Measurements from ENCODE around the gene HPCAL4.

HPCAL4 gene

DNA sequence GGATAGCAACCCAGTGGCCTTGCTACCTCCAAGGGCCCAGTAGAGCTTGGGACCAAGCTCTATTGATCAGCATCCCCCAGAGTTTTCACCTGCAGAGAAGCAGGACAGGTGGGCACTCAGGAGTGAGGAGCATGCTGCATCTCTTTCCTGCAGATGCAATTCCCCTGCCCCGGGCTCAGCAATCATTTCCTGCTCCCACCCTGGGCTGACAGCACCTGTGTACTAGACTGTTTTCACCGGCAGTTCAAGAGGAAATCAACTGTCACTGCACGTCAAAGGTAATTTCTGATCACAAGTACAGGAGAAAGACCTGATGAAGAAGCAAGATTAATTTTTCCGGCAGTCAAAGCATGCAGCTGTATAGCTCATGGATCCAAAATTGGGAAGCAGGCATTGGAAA is 10.5 kb downstream of the HPCAL4 start:
- no peak overlapping the region for H2AFZ ChIP-seq (ENCODE audit: low read depth, low read length)
- 0 out of 2 replicates have a peak, but pooled peaks cover 4% of the 10 kb centered on the region for H4K20me1 ChIP-seq (ENCODE audit: insufficient read depth, low read length)
- no peaks in the 10 kb centered on the region for H3K79me2 ChIP-seq (ENCODE audit: insufficient read depth, low read length)
- no peaks in the 10 kb centered on the region for H3K4me1 ChIP-seq (ENCODE audit: insufficient read depth, low read length)
- peak; percentile 36 for TF ChIP-seq EZH2 (IDR thresholded peaks at IDR 0.05; ENCODE audit: borderline replicate concordance, low read depth, low read length, severe bottlenecking)
- TF ChIP-seq, protein P1, sequence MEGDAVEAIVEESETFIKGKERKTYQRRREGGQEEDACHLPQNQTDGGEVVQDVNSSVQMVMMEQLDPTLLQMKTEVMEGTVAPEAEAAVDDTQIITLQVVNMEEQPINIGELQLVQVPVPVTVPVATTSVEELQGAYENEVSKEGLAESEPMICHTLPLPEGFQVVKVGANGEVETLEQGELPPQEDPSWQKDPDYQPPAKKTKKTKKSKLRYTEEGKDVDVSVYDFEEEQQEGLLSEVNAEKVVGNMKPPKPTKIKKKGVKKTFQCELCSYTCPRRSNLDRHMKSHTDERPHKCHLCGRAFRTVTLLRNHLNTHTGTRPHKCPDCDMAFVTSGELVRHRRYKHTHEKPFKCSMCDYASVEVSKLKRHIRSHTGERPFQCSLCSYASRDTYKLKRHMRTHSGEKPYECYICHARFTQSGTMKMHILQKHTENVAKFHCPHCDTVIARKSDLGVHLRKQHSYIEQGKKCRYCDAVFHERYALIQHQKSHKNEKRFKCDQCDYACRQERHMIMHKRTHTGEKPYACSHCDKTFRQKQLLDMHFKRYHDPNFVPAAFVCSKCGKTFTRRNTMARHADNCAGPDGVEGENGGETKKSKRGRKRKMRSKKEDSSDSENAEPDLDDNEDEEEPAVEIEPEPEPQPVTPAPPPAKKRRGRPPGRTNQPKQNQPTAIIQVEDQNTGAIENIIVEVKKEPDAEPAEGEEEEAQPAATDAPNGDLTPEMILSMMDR (IDR thresholded peaks at IDR 0.05; ENCODE audit: borderline replicate concordance, extremely low read depth, low read length, poor library complexity, severe bottlenecking) = no peak
- no peak overlapping the region for H3K4me2 ChIP-seq (ENCODE audit: insufficient read depth, low read length)
- ATAC-seq (ENCODE audit: insufficient read depth, low read depth) (no peak), DNase-seq (no peak)
- H3K9ac ChIP-seq (ENCODE audit: low read depth, low read length) = no peak overlapping the region
- H3K36me3 ChIP-seq (ENCODE audit: insufficient read depth, low read length) = no peaks in the 10 kb centered on the region
- no peak overlapping the region for H3K4me3 ChIP-seq (ENCODE audit: low read depth in 1 of 2, low read length in 2 of 2)
- H3K27ac ChIP-seq (ENCODE audit: low read length) = no peak overlapping the region
- peaks cover 18% of the 10 kb centered on the region for H3K27me3 ChIP-seq (ENCODE audit: insufficient read depth, low read length, poor library complexity)
- no peaks in the 10 kb centered on the region for H3K9me3 ChIP-seq (ENCODE audit: insufficient read depth, low read length, severe bottlenecking)

DNA sequence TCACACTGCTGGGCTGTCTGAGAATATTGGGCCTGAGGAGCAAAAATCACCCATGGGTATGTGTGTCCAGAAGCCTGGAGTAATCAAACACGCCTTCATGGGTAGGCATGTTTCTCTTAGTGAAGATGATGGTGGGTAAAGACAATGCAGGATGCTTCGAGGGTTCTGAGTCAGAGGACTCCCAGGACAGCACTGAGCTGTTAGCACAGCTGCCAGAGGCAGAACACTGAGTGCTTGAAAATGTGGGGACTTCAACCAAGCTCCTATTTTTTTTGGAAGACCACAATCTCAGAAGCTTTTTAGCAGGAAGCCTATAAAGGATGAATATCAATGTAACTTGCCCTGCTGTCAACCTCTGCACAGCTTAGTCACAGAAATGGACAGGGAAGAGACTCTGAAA is 11.4 kb downstream of the HPCAL4 start:
- no peak overlapping the region for H3K4me2 ChIP-seq (ENCODE audit: insufficient read depth, low read length)
- ATAC-seq (ENCODE audit: insufficient read depth, low read depth) = no peak
- no peak overlapping the region for H2AFZ ChIP-seq (ENCODE audit: low read depth, low read length)
- no peaks in the 10 kb centered on the region for H3K4me1 ChIP-seq (ENCODE audit: insufficient read depth, low read length)
- TF ChIP-seq EZH2 (IDR thresholded peaks at IDR 0.05; ENCODE audit: borderline replicate concordance, low read depth, low read length, severe bottlenecking) = no peak
- TF ChIP-seq, protein P1 (IDR thresholded peaks at IDR 0.05; ENCODE audit: borderline replicate concordance, extremely low read depth, low read length, poor library complexity, severe bottlenecking) = no peak
- H3K27me3 ChIP-seq (ENCODE audit: insufficient read depth, low read length, poor library complexity) = peaks cover 18% of the 10 kb centered on the region
- 0 out of 2 replicates have a peak, but pooled peaks cover 4% of the 10 kb centered on the region for H4K20me1 ChIP-seq (ENCODE audit: insufficient read depth, low read length)
- H3K27ac ChIP-seq (ENCODE audit: low read length) = no peak overlapping the region
- H3K79me2 ChIP-seq (ENCODE audit: insufficient read depth, low read length) = no peaks in the 10 kb centered on the region
- H3K4me3 ChIP-seq (ENCODE audit: low read depth in 1 of 2, low read length in 2 of 2) = no peak overlapping the region
- H3K36me3 ChIP-seq (ENCODE audit: insufficient read depth, low read length) = no peaks in the 10 kb centered on the region
- DNase-seq = no peak
- H3K9ac ChIP-seq (ENCODE audit: low read depth, low read length) = no peak overlapping the region
- no peaks in the 10 kb centered on the region for H3K9me3 ChIP-seq (ENCODE audit: insufficient read depth, low read length, severe bottlenecking)

DNA sequence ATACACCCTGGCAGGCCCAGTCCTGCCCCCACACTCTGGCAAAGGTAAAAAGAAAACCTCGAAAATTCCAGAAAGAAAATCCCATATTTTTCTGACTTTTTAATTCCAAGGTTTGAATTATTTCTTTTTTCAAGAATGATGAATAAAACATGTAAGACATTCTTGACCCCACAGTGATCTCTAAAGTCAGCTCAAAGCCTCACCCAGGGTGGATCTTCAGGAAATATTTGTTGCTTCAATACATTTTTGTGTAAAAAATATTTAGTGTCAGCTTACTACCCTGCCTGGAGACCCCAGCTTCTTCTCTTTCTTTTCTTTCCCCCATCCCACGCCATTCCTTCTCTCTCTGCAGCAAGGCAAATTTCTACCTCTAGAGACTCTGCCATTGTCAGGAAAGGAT is 12.3 kb downstream of the HPCAL4 start:
- peaks cover 18% of the 10 kb centered on the region for H3K27me3 ChIP-seq (ENCODE audit: insufficient read depth, low read length, poor library complexity)
- H2AFZ ChIP-seq (ENCODE audit: low read depth, low read length) = no peak overlapping the region
- no peak for DNase-seq
- no peak overlapping the region for H3K27ac ChIP-seq (ENCODE audit: low read length)
- H3K4me1 ChIP-seq (ENCODE audit: insufficient read depth, low read length) = no peaks in the 10 kb centered on the region
- H3K9ac ChIP-seq (ENCODE audit: low read depth, low read length) = no peak overlapping the region
- H3K4me3 ChIP-seq (ENCODE audit: low read depth in 1 of 2, low read length in 2 of 2) = no peak overlapping the region
- H4K20me1 ChIP-seq (ENCODE audit: insufficient read depth, low read length) = 0 out of 2 replicates have a peak, but pooled peaks cover 4% of the 10 kb centered on the region
- no peaks in the 10 kb centered on the region for H3K36me3 ChIP-seq (ENCODE audit: insufficient read depth, low read length)
- no peaks in the 10 kb centered on the region for H3K9me3 ChIP-seq (ENCODE audit: insufficient read depth, low read length, severe bottlenecking)
- H3K79me2 ChIP-seq (ENCODE audit: insufficient read depth, low read length) = no peaks in the 10 kb centered on the region
- no peak overlapping the region for H3K4me2 ChIP-seq (ENCODE audit: insufficient read depth, low read length)
- TF ChIP-seq EZH2 (IDR thresholded peaks at IDR 0.05; ENCODE audit: borderline replicate concordance, low read depth, low read length, severe bottlenecking) = no peak
- no peak for ATAC-seq (ENCODE audit: insufficient read depth, low read depth)

DNA sequence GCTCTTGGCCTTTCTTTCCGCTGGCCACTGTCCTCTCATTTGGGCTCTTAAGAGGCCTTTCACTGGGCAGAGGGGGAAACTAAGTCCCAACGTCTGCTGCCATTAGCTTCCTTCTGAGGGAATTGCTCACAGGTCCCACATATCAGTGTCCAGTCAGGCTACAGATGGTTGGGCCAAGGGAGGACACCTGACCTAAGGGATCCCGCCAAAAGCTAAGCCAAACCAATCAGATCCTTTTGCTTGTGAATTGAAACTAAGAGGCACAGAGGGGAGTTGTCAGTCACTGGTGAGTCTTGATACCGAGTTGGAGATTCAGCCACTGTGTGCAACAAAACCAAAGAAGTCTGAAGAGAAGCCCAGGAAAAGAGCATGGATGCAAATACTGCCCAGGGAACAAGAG is 13.6 kb downstream of the HPCAL4 start:
- ATAC-seq (ENCODE audit: insufficient read depth, low read depth) = no peak

More for the DNA sequence above, 13.6 kb downstream of the HPCAL4 start:
- peaks cover 18% of the 10 kb centered on the region for H3K27me3 ChIP-seq (ENCODE audit: insufficient read depth, low read length, poor library complexity)
- H3K36me3 ChIP-seq (ENCODE audit: insufficient read depth, low read length) = no peaks in the 10 kb centered on the region
- no peak overlapping the region for H3K4me2 ChIP-seq (ENCODE audit: insufficient read depth, low read length)
- no peak overlapping the region for H3K4me3 ChIP-seq (ENCODE audit: low read depth in 1 of 2, low read length in 2 of 2)
- H3K4me1 ChIP-seq (ENCODE audit: insufficient read depth, low read length) = no peaks in the 10 kb centered on the region
- 0 out of 2 replicates have a peak, but pooled peaks cover 4% of the 10 kb centered on the region for H4K20me1 ChIP-seq (ENCODE audit: insufficient read depth, low read length)
- no peak for DNase-seq
- H3K79me2 ChIP-seq (ENCODE audit: insufficient read depth, low read length) = no peaks in the 10 kb centered on the region
- no peak for TF ChIP-seq EZH2 (IDR thresholded peaks at IDR 0.05; ENCODE audit: borderline replicate concordance, low read depth, low read length, severe bottlenecking)
- TF ChIP-seq, protein P1 (IDR thresholded peaks at IDR 0.05; ENCODE audit: borderline replicate concordance, extremely low read depth, low read length, poor library complexity, severe bottlenecking) = no peak
- H3K9me3 ChIP-seq (ENCODE audit: insufficient read depth, low read length, severe bottlenecking) = no peaks in the 10 kb centered on the region
- H3K27ac ChIP-seq (ENCODE audit: low read length) = no peak overlapping the region
- H3K9ac ChIP-seq (ENCODE audit: low read depth, low read length) = no peak overlapping the region
- H2AFZ ChIP-seq (ENCODE audit: low read depth, low read length) = no peak overlapping the region
